HEK293T (cell line): ENCODE data around the gene RGS7.
"Not testable (repeated sequence)": the region's sequence is repeated elsewhere in the genome, so short reads cannot be mapped to it uniquely, and the experiment has no call there.

Source experiments
- CTCF ChIA-PET: fragments of 350-600 bp; formaldehyde crosslinking; extraction: SDS; loops from one replicate; lab custom pipeline; 2021; ENCODE audit warnings: antibody characterized with exemption, inconsistent platforms; lab: Yijun Ruan, JAX
- POLR2A ChIA-PET: fragments of 350-600 bp; formaldehyde crosslinking; extraction: SDS; loops from one replicate; lab custom pipeline; 2020; ENCODE audit warnings: antibody characterized with exemption, inconsistent platforms; lab: Yijun Ruan, JAX
- DNase-seq: peaks from one replicate; pipeline ENCODE4 v3.0.0; 2012; ENCODE audit warnings: mixed read lengths; ENCODE audit errors: extremely low spot score
- ARNT ChIP-seq: fragments of 450-650 bp; IDR thresholded peaks from 2 replicates; pipeline ENCODE4 v1.6.1; 2017; ENCODE audit warnings: mild to moderate bottlenecking
- BHLHE40 ChIP-seq: fragments of 450-650 bp; IDR thresholded peaks from 2 replicates; pipeline ENCODE4 v1.6.1; 2016; ENCODE audit warnings: mild to moderate bottlenecking, moderate library complexity, borderline replicate concordance
- CTBP1 ChIP-seq: fragments of 450-650 bp; IDR thresholded peaks from 2 replicates; pipeline ENCODE4 v1.6.1; 2016; ENCODE audit warnings: borderline replicate concordance
- ELF4 ChIP-seq: fragments of 450-650 bp; IDR thresholded peaks from 2 replicates; pipeline ENCODE4 v1.6.1; 2017; ENCODE audit warnings: antibody characterized with exemption
- FOXA1 ChIP-seq: fragments of 450-650 bp; IDR thresholded peaks from 2 replicates; pipeline ENCODE4 v1.6.1; 2016; ENCODE audit warnings: mild to moderate bottlenecking
- FOXK2 ChIP-seq: fragments of 450-650 bp; IDR thresholded peaks from 2 replicates; pipeline ENCODE4 v1.6.1; 2016; ENCODE audit warnings: mild to moderate bottlenecking
- FOXM1 ChIP-seq: fragments of 450-650 bp; IDR thresholded peaks from 2 replicates; pipeline ENCODE4 v1.6.1; 2017; ENCODE audit warnings: mild to moderate bottlenecking, borderline replicate concordance
- HDGF ChIP-seq: fragments of 450-650 bp; IDR thresholded peaks from 2 replicates; pipeline ENCODE4 v1.6.1; 2017; ENCODE audit warnings: antibody characterized with exemption, borderline replicate concordance
- L3MBTL2 ChIP-seq: fragments of 450-650 bp; conservative IDR thresholded peaks from 2 replicates; pipeline ENCODE4 v1.6.1; 2016; ENCODE audit warnings: mild to moderate bottlenecking
- LEF1 ChIP-seq: fragments of 450-650 bp; IDR thresholded peaks from 2 replicates; pipeline ENCODE4 v1.6.1; 2017; ENCODE audit warnings: mild to moderate bottlenecking, borderline replicate concordance
- NFRKB ChIP-seq: fragments of 450-650 bp; IDR thresholded peaks from 2 replicates; pipeline ENCODE4 v1.6.1; 2016; ENCODE audit warnings: mild to moderate bottlenecking, moderate library complexity
- PKNOX1 ChIP-seq: fragments of 450-650 bp; IDR thresholded peaks from 2 replicates; pipeline ENCODE4 v1.6.1; 2016
- SP1 ChIP-seq: fragments of 450-650 bp; IDR thresholded peaks from 2 replicates; pipeline ENCODE4 v1.6.1; 2017
- SUZ12 ChIP-seq: fragments of 450-650 bp; IDR thresholded peaks from 2 replicates; pipeline ENCODE4 v1.6.1; 2016; ENCODE audit warnings: mild to moderate bottlenecking
- TARDBP ChIP-seq: fragments of 450-650 bp; IDR thresholded peaks from 2 replicates; pipeline ENCODE4 v1.6.1; 2016
- ZNF384 ChIP-seq: fragments of 450-650 bp; IDR thresholded peaks from 2 replicates; pipeline ENCODE4 v1.6.1; 2016

Gene RGS7

DNA sequence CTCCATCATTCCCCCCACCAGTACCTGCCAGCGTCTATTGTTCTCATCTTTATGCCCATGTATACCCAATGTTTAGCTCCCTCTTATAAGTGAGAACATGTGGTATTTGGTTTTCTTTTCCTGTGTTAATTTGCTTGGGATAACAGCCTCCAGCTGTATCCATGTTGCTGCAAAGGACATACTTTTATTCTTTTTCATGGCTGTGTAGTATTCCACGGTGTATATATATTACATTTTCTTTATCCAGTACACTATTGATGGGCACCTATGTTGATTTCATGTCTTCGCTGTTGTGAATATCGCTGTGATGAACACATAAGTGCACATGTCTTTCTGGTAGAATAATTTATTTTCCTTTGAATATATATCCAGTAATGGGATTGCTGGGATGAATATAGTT lies 431.7 kb downstream of the RGS7 start:
- POLR2A ChIA-PET, result no interaction called here
- no peak for TF ChIP-seq BHLHE40
- TF ChIP-seq HDGF, result no peak
- no peak for TF ChIP-seq SUZ12
- no peak for TF ChIP-seq LEF1
- no peak for TF ChIP-seq SP1
- TF ChIP-seq FOXK2, result no peak
- TF ChIP-seq ELF4, result no peak
- TF ChIP-seq L3MBTL2, result no peak
- no peak for TF ChIP-seq ARNT
- no peak for TF ChIP-seq TARDBP
- TF ChIP-seq ZNF384, result no peak
- TF ChIP-seq CTBP1, result no peak
- no peak for TF ChIP-seq NFRKB
- no peak for TF ChIP-seq FOXA1
- DNase-seq, result no peak
- CTCF ChIA-PET, result no interaction called here

- TF ChIP-seq CTBP1, result no peak
- no peak for TF ChIP-seq HDGF
- no peak for DNase-seq
- CTCF ChIA-PET, result no interaction called here
- POLR2A ChIA-PET, result no interaction called here
Observed at GRCh38 chr1:240917976-240918375, 439.0 kb downstream of the RGS7 start.

DNA sequence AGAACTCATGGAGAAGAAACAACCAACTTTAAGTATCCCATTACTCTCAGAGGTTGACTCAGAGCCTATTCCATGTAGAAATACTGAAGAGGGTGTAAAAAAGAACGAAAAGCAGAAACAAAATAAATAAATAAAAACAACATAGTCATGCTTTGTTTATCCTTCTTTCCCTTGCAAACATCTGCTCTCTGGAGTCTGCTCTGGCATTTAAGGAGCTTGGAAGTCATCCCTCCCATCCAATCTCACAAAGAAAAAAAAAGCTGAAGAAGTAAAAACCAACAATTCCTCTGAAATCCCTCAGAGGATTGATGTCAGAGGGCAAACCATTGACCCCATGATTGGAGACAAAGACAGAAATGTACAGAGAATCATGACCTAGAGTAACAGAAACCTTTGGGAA lies 442.5 kb downstream of the RGS7 start:
- no peak for TF ChIP-seq PKNOX1
- TF ChIP-seq LEF1, result no peak
- TF ChIP-seq TARDBP, result no peak
- TF ChIP-seq L3MBTL2, result no peak
- TF ChIP-seq ARNT, result no peak
- TF ChIP-seq SP1, result no peak
- no peak for TF ChIP-seq FOXK2
- no peak for TF ChIP-seq SUZ12
- TF ChIP-seq NFRKB, result no peak
- no peak for TF ChIP-seq HDGF
- no peak for DNase-seq
- ChIA-PET POLR2A (no interaction called here), CTCF (no interaction called here)

- CTCF ChIA-PET, result no interaction called here
- no peak for DNase-seq
- POLR2A ChIA-PET, result no interaction called here
- TF ChIP-seq ZNF384 (no peak), BHLHE40 (no peak), HDGF (no peak), NFRKB (no peak), FOXK2 (no peak), FOXM1 (no peak), LEF1 (no peak)
Observed at GRCh38 chr1:240912821-240913220, 444.2 kb downstream of the RGS7 start.

DNA sequence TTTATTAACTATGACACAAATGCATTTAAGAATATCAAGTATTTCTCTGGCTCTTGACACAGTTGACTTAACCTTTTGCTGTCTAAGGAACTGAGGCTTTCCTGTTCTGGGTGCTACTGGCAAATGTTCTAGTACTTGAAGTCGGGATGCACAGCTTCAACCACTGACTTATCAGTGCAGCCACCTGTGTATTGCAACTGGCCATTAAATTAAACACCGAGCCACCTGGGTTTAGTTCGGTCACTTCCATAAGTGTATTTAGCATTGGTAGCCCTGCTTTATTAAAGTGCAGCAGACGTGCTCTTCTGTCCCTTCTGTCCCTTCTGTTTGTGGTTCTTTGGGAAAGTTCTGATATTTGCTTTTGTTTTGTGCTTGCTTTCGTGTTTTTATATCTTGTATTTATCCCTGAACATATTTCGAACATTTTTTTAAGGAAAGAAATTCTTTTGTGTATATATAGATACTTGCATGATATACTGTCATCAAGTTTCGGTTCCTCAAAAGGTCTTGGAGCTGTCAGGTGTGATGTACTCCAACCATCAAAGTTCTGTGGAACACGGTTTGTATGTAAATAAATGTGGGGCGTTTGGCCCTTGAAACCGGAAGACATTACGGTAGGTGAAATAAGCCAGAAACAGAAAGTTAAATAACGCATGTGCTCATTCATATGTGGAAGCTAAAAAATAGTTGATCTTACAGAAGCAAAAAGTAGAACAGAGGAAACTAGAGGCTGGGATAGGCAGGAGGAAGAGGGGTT lies 447.1 kb downstream of the RGS7 start:
- no peak for DNase-seq
- POLR2A ChIA-PET, result interaction anchor here (0.6 kb wide), 1 partner anchor 193 kb away, joined by 3 read pairs; no protein-coding TSS in a partner anchor
- TF ChIP-seq PKNOX1 (no peak), BHLHE40 (no peak), ZNF384 (no peak), TARDBP (no peak)
- CTCF ChIA-PET, result interaction anchor here (1.1 kb wide), 1 partner anchor 20 kb away, joined by 3 read pairs; no protein-coding TSS in a partner anchor

DNA sequence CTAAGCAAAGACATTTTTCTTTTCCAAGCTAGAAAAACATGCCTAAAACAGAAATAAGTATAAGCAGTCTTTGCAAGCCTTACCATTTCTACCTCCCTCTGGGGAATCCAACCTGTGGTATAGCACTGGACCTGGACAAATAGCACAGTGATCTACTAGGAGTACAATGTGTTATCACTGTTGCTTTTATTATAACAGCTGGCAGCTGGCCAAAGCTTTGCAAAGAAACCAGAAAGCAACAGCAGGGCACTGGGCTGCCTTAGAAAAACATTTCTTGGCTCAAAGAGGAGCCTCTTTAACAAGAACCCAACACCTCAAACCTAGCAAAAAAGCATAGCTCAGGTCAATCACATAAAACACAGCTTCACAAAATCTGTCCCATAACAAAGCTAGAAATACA lies 450.5 kb downstream of the RGS7 start:
- POLR2A ChIA-PET, result no interaction called here

GRCh38 chr1:240905225-240905765 lies 451.7 kb downstream of the RGS7 start:
- TF ChIP-seq TARDBP (no peak), LEF1 (no peak), SUZ12 (no peak), FOXM1 (no peak), ARNT (no peak), NFRKB (no peak), FOXK2 (no peak), CTBP1 (no peak), FOXA1 (no peak), SP1 (no peak), BHLHE40 (no peak), PKNOX1 (no peak), HDGF (no peak), ELF4 (no peak), L3MBTL2 (no peak), ZNF384 (no peak)
- POLR2A ChIA-PET, result no interaction called here
- DNase-seq, result no peak
- CTCF ChIA-PET, result no interaction called here

More for the DNA sequence above, 450.5 kb downstream of the RGS7 start:
- no peak for DNase-seq
- CTCF ChIA-PET, result no interaction called here
- TF ChIP-seq ELF4, result no peak

- POLR2A ChIA-PET, DNase-seq: not testable (repeated sequence)
Observed at GRCh38 chr1:240895424-240895823, 461.6 kb downstream of the RGS7 start.

More at GRCh38 chr1:240895424-240895823, 461.6 kb downstream of the RGS7 start:
- CTCF ChIA-PET, result not testable (repeated sequence)
